ENCODE results near the gene LONRF2. TPM values are rescaled to one million over a fixed set of nuclear protein-coding genes. Genes with fewer than 3 reads are reported as not detected.

LONRF2 gene
- total RNA-seq, 1 donor, result 0.54 TPM

- DNase-seq (ENCODE audit: low read depth in 2 of 3, low spot score in 2 of 3), result no peak
These were observed 20.3 kb downstream of the LONRF2 start for GRCh38 chr2:100301881-100302584.

GRCh38 chr2:100299548-100299947 is 22.8 kb downstream of the LONRF2 start:
- no peak for DNase-seq (ENCODE audit: low read depth in 2 of 3, low spot score in 2 of 3)

- no peak for DNase-seq (ENCODE audit: low read depth in 2 of 3, low spot score in 2 of 3)
These were observed 24.8 kb downstream of the LONRF2 start for GRCh38 chr2:100297511-100297910.

- no peak for DNase-seq (ENCODE audit: low read depth in 2 of 3, low spot score in 2 of 3)
These were observed 28.2 kb downstream of the LONRF2 start for GRCh38 chr2:100294162-100294497.

- no peak for DNase-seq (ENCODE audit: low read depth in 2 of 3, low spot score in 2 of 3)
These were observed 28.8 kb downstream of the LONRF2 start for GRCh38 chr2:100293341-100294161.

GRCh38 chr2:100292022-100292580 is 30.2 kb downstream of the LONRF2 start:
- peak in 2 of 3 donors; percentile 71 for DNase-seq (ENCODE audit: low read depth in 2 of 3, low spot score in 2 of 3)

- peak in 2 of 3 donors; percentile 83 to 89 for DNase-seq (ENCODE audit: low read depth in 2 of 3, low spot score in 2 of 3)
These were observed 30.9 kb downstream of the LONRF2 start for GRCh38 chr2:100291152-100291970.

GRCh38 chr2:100290718-100291151 is 31.6 kb downstream of the LONRF2 start:
- no peak for DNase-seq (ENCODE audit: low read depth in 2 of 3, low spot score in 2 of 3)

GRCh38 chr2:100289020-100289419 is 33.3 kb downstream of the LONRF2 start:
- no peak for DNase-seq (ENCODE audit: low read depth in 2 of 3, low spot score in 2 of 3)

GRCh38 chr2:100286318-100286717 is 36.0 kb downstream of the LONRF2 start:
- no peak for DNase-seq (ENCODE audit: low read depth in 2 of 3, low spot score in 2 of 3)

- DNase-seq (ENCODE audit: low read depth in 2 of 3, low spot score in 2 of 3), result no peak
These were observed 36.6 kb downstream of the LONRF2 start for GRCh38 chr2:100285691-100286090.

GRCh38 chr2:100285011-100285410 is 37.3 kb downstream of the LONRF2 start:
- no peak for DNase-seq (ENCODE audit: low read depth in 2 of 3, low spot score in 2 of 3)

- DNase-seq (ENCODE audit: low read depth in 2 of 3, low spot score in 2 of 3), result no peak
These were observed 38.4 kb downstream of the LONRF2 start for GRCh38 chr2:100283724-100284501.

- no peak for DNase-seq (ENCODE audit: low read depth in 2 of 3, low spot score in 2 of 3)
These were observed 40.5 kb downstream of the LONRF2 start for GRCh38 chr2:100281521-100282438.

GRCh38 chr2:100279586-100280534 is 42.4 kb downstream of the LONRF2 start:
- no peak for DNase-seq (ENCODE audit: low read depth in 2 of 3, low spot score in 2 of 3)

- DNase-seq (ENCODE audit: low read depth in 2 of 3, low spot score in 2 of 3), result no peak
These were observed 43.3 kb downstream of the LONRF2 start for GRCh38 chr2:100278986-100279385.

GRCh38 chr2:100278501-100278900 is 43.8 kb downstream of the LONRF2 start:
- no peak for DNase-seq (ENCODE audit: low read depth in 2 of 3, low spot score in 2 of 3)
